ENCODE results near the gene RAP1A. TPM values are rescaled to one million over a fixed set of nuclear protein-coding genes. Genes with fewer than 3 reads are reported as not detected.

RAP1A gene
- total and polyA plus RNA-seq, 2 donors (not counting 3 experiments of a cell fraction or from before 2014, with no cell fraction given): 17.8 to 56.4 TPM

GRCh38 chr1:111594306-111594693 lies 25.3 kb upstream of the RAP1A start:
- no TSS peak for BruUV-seq (replicated peaks)
- peaks cover 2 to 3% of the 10 kb centered on the region in 2 experiments for H3K27me3 ChIP-seq (ENCODE audit: control insufficient read depth in 2 of 2, insufficient read depth in 2 of 2, low read length in 2 of 2)
- H2AFZ ChIP-seq (ENCODE audit: low read depth, low read length): no peak overlapping the region
- H4K20me1 ChIP-seq (replicated peaks; ENCODE audit: control insufficient read depth, extremely low read depth, insufficient read depth, low read length): no peaks in the 10 kb centered on the region
- intact Hi-C loops (cut with micrococcal nuclease): no loop called here
- peaks cover 15% of the 10 kb centered on the region for H3K4me1 ChIP-seq (ENCODE audit: control insufficient read depth, extremely low read depth, insufficient read depth, low read length)
- H3K4me2 ChIP-seq (ENCODE audit: insufficient read depth, low read length): no peak overlapping the region
- no peaks in the 10 kb centered on the region for H3K36me3 ChIP-seq (ENCODE audit: control insufficient read depth in 2 of 2, extremely low read depth in 1 of 2, insufficient read depth in 2 of 2, low read length in 2 of 2)
- H3K4me3 ChIP-seq (replicated peaks in 1 of 3; ENCODE audit: insufficient read depth in 1 of 3, low read depth in 1 of 3, low read length in 3 of 3): no peak overlapping the region
- no peaks in the 10 kb centered on the region for H3K9me1 ChIP-seq (replicated peaks; ENCODE audit: control insufficient read depth, extremely low read depth, insufficient read depth, low read length)
- POLR2A ChIA-PET: no interaction called here
- dilution Hi-C loops (cut with MboI; ENCODE audit: extremely low pct_ligation_motif_present, low sequenced_read_pairs): no loop called here
- no peak for DNase-seq (ENCODE audit: low read depth, low spot score)
- no peak for FAIRE-seq
- no peak overlapping the region for H3K27ac ChIP-seq (ENCODE audit: insufficient read depth, low read depth, low read length)
- no peaks in the 10 kb centered on the region for H3K79me2 ChIP-seq (ENCODE audit: control insufficient read depth, insufficient read depth, low read length)
- no peaks in the 10 kb centered on the region for H3K9me3 ChIP-seq (replicated peaks; ENCODE audit: control insufficient read depth, insufficient read depth, low read length)
- CTCF ChIA-PET: interaction anchor here (1.4 to 2.0 kb wide), 4 partner anchors 12 to 78 kb away, joined by 4 to 7 read pairs (median 4); partner anchors contain the start of gene RAP1A
- TF ChIP-seq CTCF (IDR thresholded peaks at IDR 0.05; ENCODE audit: extremely low read depth in 1 of 2, insufficient read depth in 1 of 2, low read depth in 1 of 2, low read length in 2 of 2) (no peak), MAX (IDR thresholded peaks at IDR 0.05; ENCODE audit: insufficient read depth, insufficient read length) (no peak), FOS (IDR thresholded peaks at IDR 0.05; ENCODE audit: borderline replicate concordance, insufficient read depth, low read length) (no peak), POLR2AphosphoS5 (IDR thresholded peaks at IDR 0.05; ENCODE audit: insufficient read depth, low read depth, low read length) (no peak), POLR2A (IDR thresholded peaks at IDR 0.05; ENCODE audit: low read depth, low read length) (no peak), MYC (IDR thresholded peaks at IDR 0.05; ENCODE audit: low read depth, low read length) (no peak), GATA2 (IDR thresholded peaks at IDR 0.05; ENCODE audit: insufficient read depth, insufficient read length, low read depth, low read length) (no peak), EZH2 (IDR thresholded peaks at IDR 0.05; ENCODE audit: borderline replicate concordance, low read depth, low read length, severe bottlenecking) (no peak), JUN (IDR thresholded peaks at IDR 0.05; ENCODE audit: borderline replicate concordance, insufficient read depth, insufficient read length, low read depth) (no peak)
- no peak overlapping the region for H3K9ac ChIP-seq (replicated peaks; ENCODE audit: extremely low read depth, insufficient read depth, low read length)
